Muscle layer of colon (tissue), 2 donors: Measurements from ENCODE around the gene FAM78B.

ENCODE experiments used
- H3K27ac ChIP-seq: one replicate; pipeline ENCODE4 v1.7.0; 2013; ENCODE audit warnings: low read depth, mild to moderate bottlenecking, low read length, moderate library complexity
- H3K27me3 ChIP-seq, 2 donors: one replicate each; pipeline ENCODE4 v1.7.0; 2013; ENCODE audit warnings: low read length in 2 of 2, mild to moderate bottlenecking in 2 of 2; ENCODE audit not compliant: insufficient read depth in 2 of 2, control insufficient read depth in 1 of 2
- H3K36me3 ChIP-seq: one replicate; pipeline ENCODE4 v1.7.0; 2013; ENCODE audit warnings: mild to moderate bottlenecking, low read length; ENCODE audit not compliant: insufficient read depth
- H3K4me1 ChIP-seq: one replicate; pipeline ENCODE4 v1.7.0; 2013; ENCODE audit warnings: mild to moderate bottlenecking, low read length; ENCODE audit not compliant: insufficient read depth
- H3K4me3 ChIP-seq, 2 donors: one replicate each; pipeline ENCODE4 v1.7.0; 2013; ENCODE audit warnings: low read length in 2 of 2, low read depth in 1 of 2, mild to moderate bottlenecking in 1 of 2, moderate library complexity in 1 of 2
- H3K9ac ChIP-seq: one replicate; pipeline ENCODE4 v1.7.0; 2013; ENCODE audit warnings: low read length
- H3K9me3 ChIP-seq: one replicate; pipeline ENCODE4 v1.7.0; 2013; ENCODE audit warnings: mild to moderate bottlenecking, low read length
- donor health status: abdominal sarcoma.
- donor health status: Adenocarcinoma of cecum.

FAM78B gene

DNA sequence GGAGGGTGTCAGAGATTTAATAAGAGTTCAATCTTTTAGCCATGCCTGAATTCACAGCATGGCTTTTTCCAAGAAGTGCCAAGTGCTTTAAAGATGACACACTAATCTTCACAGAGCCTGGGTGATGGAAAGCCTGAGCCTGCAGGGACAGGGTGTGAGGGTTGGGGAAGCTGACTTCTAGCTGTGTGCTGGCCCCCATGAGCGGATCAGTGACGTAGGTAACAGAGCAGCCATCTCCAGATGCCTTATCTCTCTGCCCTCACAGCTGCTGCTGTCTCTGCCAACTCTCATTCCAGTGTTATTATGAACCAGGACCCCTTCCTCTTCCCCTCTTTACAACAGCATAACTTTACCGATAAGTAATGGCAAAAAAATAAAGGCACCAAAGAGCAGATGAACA, 30.6 kb downstream of the FAM78B start:
- Histone ChIP-seq H3K27me3 (no peaks in the 10 kb centered on the region), H3K9me3 (no peaks in the 10 kb centered on the region), H3K27ac (no peak overlapping the region), H3K36me3 (no peaks in the 10 kb centered on the region), H3K4me1 (no peaks in the 10 kb centered on the region), H3K9ac (no peak overlapping the region), H3K4me3 (no peak overlapping the region)

DNA sequence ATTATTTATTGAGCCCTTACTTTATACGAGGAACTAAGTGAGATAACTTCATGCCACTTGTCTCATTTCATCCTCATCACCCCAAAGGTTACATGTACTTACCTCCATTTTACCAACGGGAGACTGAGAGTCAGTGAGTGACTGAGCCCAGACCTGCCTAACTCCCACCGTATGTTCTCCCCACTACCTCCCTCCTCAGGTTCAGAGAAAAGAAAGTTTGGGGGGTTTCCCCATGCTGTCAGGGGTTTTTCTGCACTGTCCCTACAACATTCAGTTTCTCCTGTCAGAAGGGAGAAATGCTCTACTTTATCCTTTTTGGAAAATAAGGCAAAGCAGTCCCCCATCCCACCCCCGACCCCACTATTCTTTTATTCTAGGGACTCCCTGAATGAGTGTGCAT, 32.9 kb downstream of the FAM78B start:
- H3K9me3 ChIP-seq = no peaks in the 10 kb centered on the region
- H3K4me1 ChIP-seq = no peaks in the 10 kb centered on the region
- H3K27ac ChIP-seq = no peak overlapping the region
- H3K9ac ChIP-seq = no peak overlapping the region
- no peak overlapping the region for H3K4me3 ChIP-seq
- H3K36me3 ChIP-seq = no peaks in the 10 kb centered on the region
- no peaks in the 10 kb centered on the region for H3K27me3 ChIP-seq

DNA sequence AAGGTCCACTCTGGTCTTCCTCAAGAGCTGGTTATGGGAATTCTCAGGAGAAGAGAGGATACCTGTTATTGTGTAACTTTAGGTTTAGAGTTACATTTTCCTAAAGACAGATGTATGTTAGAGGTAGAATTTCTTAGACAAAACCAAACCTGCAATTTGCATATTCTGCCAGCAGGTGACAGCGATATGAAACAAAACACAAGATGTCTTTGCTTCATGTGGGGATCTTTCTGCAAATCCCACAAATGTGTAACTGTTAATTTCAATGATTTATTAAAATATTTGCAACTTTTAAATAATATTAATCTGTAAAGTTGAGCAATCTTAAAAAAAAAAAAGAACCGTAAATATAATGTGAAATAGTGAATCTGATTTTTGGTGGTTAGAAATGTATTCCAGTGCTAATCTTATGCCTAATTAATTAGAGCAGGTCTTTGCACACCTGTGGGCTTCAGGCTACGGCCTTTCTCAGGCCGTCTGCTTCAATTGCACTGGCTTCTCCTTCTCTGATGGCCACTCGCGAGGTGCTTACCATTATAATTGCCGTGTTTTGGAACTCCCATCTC, 33.4 kb downstream of the FAM78B start:
- Histone ChIP-seq H3K27me3 (no peaks in the 10 kb centered on the region), H3K4me3 (no peak overlapping the region), H3K9ac (no peak overlapping the region), H3K9me3 (no peaks in the 10 kb centered on the region), H3K27ac (no peak overlapping the region), H3K4me1 (no peaks in the 10 kb centered on the region), H3K36me3 (no peaks in the 10 kb centered on the region)

DNA sequence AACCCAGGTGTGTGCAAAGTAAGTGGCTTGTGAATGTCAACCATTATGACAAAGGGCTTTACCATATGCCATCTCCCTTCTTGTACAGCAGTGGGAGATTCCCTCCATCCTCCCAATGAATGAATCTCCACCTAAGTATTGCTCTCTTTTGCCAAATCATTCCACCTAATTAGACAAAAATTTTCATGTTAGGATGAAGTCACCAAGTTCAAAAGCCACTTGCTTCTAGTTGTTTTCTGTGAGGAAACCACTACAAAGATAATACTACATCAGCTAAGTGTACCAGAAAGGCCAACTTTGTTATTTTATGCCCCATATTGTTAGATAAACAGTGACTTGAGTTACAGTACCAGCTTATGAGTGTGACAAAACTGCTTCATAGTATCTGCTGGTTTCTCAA, 34.3 kb downstream of the FAM78B start:
- no peak overlapping the region for H3K4me3 ChIP-seq
- H3K27ac ChIP-seq = no peak overlapping the region
- no peaks in the 10 kb centered on the region for H3K36me3 ChIP-seq
- no peaks in the 10 kb centered on the region for H3K4me1 ChIP-seq
- no peak overlapping the region for H3K9ac ChIP-seq
- H3K9me3 ChIP-seq = no peaks in the 10 kb centered on the region
- H3K27me3 ChIP-seq = no peaks in the 10 kb centered on the region

DNA sequence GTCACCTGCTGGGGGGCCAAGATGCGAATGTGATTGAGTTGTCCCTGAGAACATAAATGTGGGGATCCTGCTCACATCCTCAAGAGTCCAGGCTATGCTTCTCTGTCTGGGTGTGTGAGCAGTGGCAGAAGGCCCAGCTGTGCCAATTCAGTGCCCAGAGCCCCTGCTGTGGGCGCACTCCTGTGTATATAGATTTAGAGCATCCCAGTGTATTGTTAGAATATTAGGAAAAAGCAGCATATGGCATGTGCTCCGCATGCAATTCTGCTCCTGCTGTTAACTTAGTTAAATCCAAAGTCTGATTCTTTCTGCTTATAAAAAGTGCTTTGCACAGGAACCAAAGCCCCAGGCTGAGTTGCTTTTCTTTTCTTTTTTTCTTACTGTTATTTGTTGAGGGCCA, 37.8 kb downstream of the FAM78B start:
- Histone ChIP-seq H3K27ac (no peak overlapping the region), H3K36me3 (no peaks in the 10 kb centered on the region), H3K4me3 (no peak overlapping the region), H3K9me3 (no peaks in the 10 kb centered on the region), H3K9ac (no peak overlapping the region), H3K4me1 (no peaks in the 10 kb centered on the region), H3K27me3 (no peaks in the 10 kb centered on the region)

DNA sequence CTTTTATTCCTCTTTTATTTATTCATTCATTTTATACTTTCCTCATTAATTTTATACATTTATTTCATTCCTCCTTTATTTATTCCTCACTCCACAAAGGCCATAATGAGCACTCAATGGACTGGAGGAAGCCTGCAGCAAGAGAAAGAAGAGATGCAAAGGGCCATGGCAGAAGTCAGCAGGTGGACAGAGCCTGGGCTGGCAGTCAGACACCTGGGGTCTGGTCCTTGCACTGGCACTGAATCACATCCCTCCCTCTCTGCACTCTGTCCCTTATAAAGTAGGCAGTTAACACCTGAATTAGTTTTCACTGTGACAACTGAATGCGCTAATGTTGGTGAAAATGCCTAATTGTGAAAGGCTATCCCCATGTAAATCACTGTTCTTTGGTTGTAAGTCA, 38.6 kb downstream of the FAM78B start:
- no peaks in the 10 kb centered on the region for H3K9me3 ChIP-seq
- no peaks in the 10 kb centered on the region for H3K27me3 ChIP-seq
- no peaks in the 10 kb centered on the region for H3K36me3 ChIP-seq
- H3K27ac ChIP-seq = no peak overlapping the region
- H3K9ac ChIP-seq = no peak overlapping the region
- H3K4me1 ChIP-seq = no peaks in the 10 kb centered on the region
- H3K4me3 ChIP-seq = no peak overlapping the region

- Histone ChIP-seq H3K36me3 (no peaks in the 10 kb centered on the region), H3K27ac (no peak overlapping the region), H3K9me3 (no peaks in the 10 kb centered on the region), H3K9ac (no peak overlapping the region), H3K4me3 (no peak overlapping the region), H3K27me3 (no peaks in the 10 kb centered on the region), H3K4me1 (no peaks in the 10 kb centered on the region)
Measured at GRCh38 chr1:166127003-166127402, 39.8 kb downstream of the FAM78B start.

DNA sequence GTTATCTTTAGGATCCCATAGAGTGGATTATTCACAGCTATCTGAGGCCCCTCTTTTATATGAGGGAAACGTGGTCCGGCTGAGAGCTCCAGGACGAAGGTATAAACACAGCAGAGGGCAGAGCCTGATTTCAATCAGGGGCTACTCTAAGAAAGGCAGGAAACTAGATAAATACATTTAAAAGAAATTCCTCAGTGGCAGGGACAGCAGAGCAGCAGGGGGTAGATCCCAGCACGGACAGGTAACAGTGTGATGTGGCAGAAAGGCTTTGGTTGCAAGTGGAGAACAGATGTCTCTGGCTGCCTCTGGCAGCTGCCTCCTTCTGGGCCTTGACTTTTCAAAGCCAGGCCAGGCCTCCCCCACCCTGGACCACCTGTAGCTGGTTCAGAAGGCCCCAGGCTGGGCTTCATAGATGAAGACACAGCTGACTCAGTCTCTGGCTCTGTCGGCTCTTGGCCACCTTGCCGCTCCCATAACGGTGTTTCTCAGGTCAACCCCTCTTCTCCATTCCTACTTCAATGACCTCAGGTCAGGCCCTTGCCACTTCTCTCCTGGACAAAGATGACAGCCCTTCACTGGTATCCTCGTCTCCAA, 43.8 kb downstream of the FAM78B start:
- H3K36me3 ChIP-seq = no peaks in the 10 kb centered on the region
- no peaks in the 10 kb centered on the region for H3K9me3 ChIP-seq
- H3K27me3 ChIP-seq = no peaks in the 10 kb centered on the region
- no peak overlapping the region for H3K27ac ChIP-seq
- no peak overlapping the region for H3K4me3 ChIP-seq
- no peak overlapping the region for H3K9ac ChIP-seq
- no peaks in the 10 kb centered on the region for H3K4me1 ChIP-seq

- H3K27me3 ChIP-seq = no peaks in the 10 kb centered on the region
- no peaks in the 10 kb centered on the region for H3K4me1 ChIP-seq
- no peak overlapping the region for H3K9ac ChIP-seq
- no peaks in the 10 kb centered on the region for H3K36me3 ChIP-seq
- no peaks in the 10 kb centered on the region for H3K9me3 ChIP-seq
- no peak overlapping the region for H3K27ac ChIP-seq
- H3K4me3 ChIP-seq = no peak overlapping the region
Measured at GRCh38 chr1:166121010-166121409, 45.8 kb downstream of the FAM78B start.

- no peaks in the 10 kb centered on the region for H3K36me3 ChIP-seq
- H3K4me3 ChIP-seq = no peak overlapping the region
- no peaks in the 10 kb centered on the region for H3K27me3 ChIP-seq
- no peak overlapping the region for H3K27ac ChIP-seq
- H3K4me1 ChIP-seq = no peaks in the 10 kb centered on the region
- no peaks in the 10 kb centered on the region for H3K9me3 ChIP-seq
- no peak overlapping the region for H3K9ac ChIP-seq
Measured at GRCh38 chr1:166120281-166120680, 46.5 kb downstream of the FAM78B start.

GRCh38 chr1:166119471-166119965, 47.3 kb downstream of the FAM78B start:
- no peaks in the 10 kb centered on the region for H3K4me1 ChIP-seq
- no peak overlapping the region for H3K27ac ChIP-seq
- H3K9ac ChIP-seq = no peak overlapping the region
- H3K36me3 ChIP-seq = no peaks in the 10 kb centered on the region
- no peak overlapping the region for H3K4me3 ChIP-seq
- no peaks in the 10 kb centered on the region for H3K27me3 ChIP-seq
- no peaks in the 10 kb centered on the region for H3K9me3 ChIP-seq

GRCh38 chr1:166117776-166118175, 49.0 kb downstream of the FAM78B start:
- H3K4me1 ChIP-seq = no peaks in the 10 kb centered on the region
- no peak overlapping the region for H3K9ac ChIP-seq
- no peaks in the 10 kb centered on the region for H3K9me3 ChIP-seq
- H3K27ac ChIP-seq = no peak overlapping the region
- no peak overlapping the region for H3K4me3 ChIP-seq
- no peaks in the 10 kb centered on the region for H3K36me3 ChIP-seq
- no peaks in the 10 kb centered on the region for H3K27me3 ChIP-seq
